SK-N-SH treated with all-trans-retinoic acid at 6 μM for 48 hours (cell line): Measurements from ENCODE around the gene CHTF18.

Source experiments
- ATAC-seq: fragments of 200-7000 bp; cut with Tn5 transposase; 3 replicates; pipeline ENCODE4 v1.9.1; 2020; ENCODE audit warnings: mild to moderate bottlenecking, moderate library complexity
- ARNTL ChIP-seq: fragments of 450-650 bp; formaldehyde crosslinking; IDR thresholded peaks from 2 replicates; pipeline ENCODE4 v1.5.0; 2020; ENCODE audit warnings: low read depth, mild to moderate bottlenecking, moderate library complexity, borderline replicate concordance
- BACH2 ChIP-seq: fragments of 250-450 bp; sonication (Bioruptor Pico); IDR thresholded peaks from 2 replicates; pipeline ENCODE4 v1.9.0; 2021; ENCODE audit warnings: mild to moderate bottlenecking, borderline replicate concordance
- CSDC2 ChIP-seq: fragments of 250-450 bp; sonication (Bioruptor Pico); IDR thresholded peaks from 2 replicates; pipeline ENCODE4 v1.5.0; 2020; ENCODE audit warnings: mild to moderate bottlenecking, moderate library complexity
- ESRRG ChIP-seq: fragments of 250-450 bp; sonication (Bioruptor Pico); IDR thresholded peaks from 2 replicates; pipeline ENCODE4 v1.6.1; 2021; ENCODE audit warnings: mild to moderate bottlenecking
- GLIS3 ChIP-seq: fragments of 250-450 bp; sonication (Bioruptor Pico); IDR thresholded peaks from 2 replicates; pipeline ENCODE4 v1.5.0; 2020; ENCODE audit warnings: mild to moderate bottlenecking, moderate library complexity
- ISL1 ChIP-seq: fragments of 250-450 bp; sonication (Bioruptor Pico); IDR thresholded peaks from 2 replicates; pipeline ENCODE4 v2.1.2; 2022; ENCODE audit warnings: mild to moderate bottlenecking, moderate library complexity
- OSR1 ChIP-seq: fragments of 250-450 bp; sonication (Bioruptor Pico); IDR thresholded peaks from 2 replicates; pipeline ENCODE4 v1.8.0; 2022; ENCODE audit warnings: moderate library complexity, mild to moderate bottlenecking, inconsistent platforms
- POU6F1 ChIP-seq: fragments of 250-450 bp; sonication (Bioruptor Pico); IDR thresholded peaks from 2 replicates; pipeline ENCODE4 v1.8.0; 2021; ENCODE audit warnings: low read depth, mild to moderate bottlenecking, moderate library complexity, borderline replicate concordance
- PPARA ChIP-seq: fragments of 250-450 bp; sonication (Bioruptor Pico); IDR thresholded peaks from 2 replicates; pipeline ENCODE4 v1.5.0; 2020; ENCODE audit warnings: mild to moderate bottlenecking, borderline replicate concordance
- RARB ChIP-seq: fragments of 250-450 bp; sonication (Bioruptor Pico); IDR thresholded peaks from 2 replicates; pipeline ENCODE4 v1.8.0; 2021; ENCODE audit warnings: mild to moderate bottlenecking, moderate library complexity
- SNAI2 ChIP-seq: fragments of 250-450 bp; sonication (Bioruptor Pico); IDR thresholded peaks from 2 replicates; pipeline ENCODE4 v1.5.0; 2020; ENCODE audit warnings: mild to moderate bottlenecking, moderate library complexity
- TCF4 ChIP-seq: fragments of 250-450 bp; sonication (Bioruptor Pico); IDR thresholded peaks from 2 replicates; pipeline ENCODE4 v1.8.0; 2021; ENCODE audit warnings: mild to moderate bottlenecking, moderate library complexity, borderline replicate concordance
- TOX ChIP-seq: fragments of 250-450 bp; sonication (Bioruptor Pico); IDR thresholded peaks from 2 replicates; pipeline ENCODE4 v1.8.0; 2021; ENCODE audit warnings: mild to moderate bottlenecking, moderate library complexity, borderline replicate concordance
- ZC3H10 ChIP-seq: fragments of 250-450 bp; sonication (Bioruptor Pico); IDR thresholded peaks from 2 replicates; pipeline ENCODE4 v1.5.1; 2021; ENCODE audit warnings: mild to moderate bottlenecking, moderate library complexity
- ZFP3 ChIP-seq: fragments of 250-450 bp; sonication (Bioruptor Pico); IDR thresholded peaks from 2 replicates; pipeline ENCODE4 v1.5.0; 2020; ENCODE audit warnings: mild to moderate bottlenecking, moderate library complexity
- ZFP30 ChIP-seq: fragments of 450-650 bp; formaldehyde crosslinking; IDR thresholded peaks from 2 replicates; pipeline ENCODE4 v1.5.0; 2022; ENCODE audit warnings: mild to moderate bottlenecking, moderate library complexity
- ZNF565 ChIP-seq: fragments of 450-650 bp; formaldehyde crosslinking; conservative IDR thresholded peaks from 2 replicates; pipeline ENCODE4 v1.5.0; 2020; ENCODE audit warnings: low read depth, mild to moderate bottlenecking, moderate library complexity
- ZNF70 ChIP-seq: fragments of 450-650 bp; formaldehyde crosslinking; IDR thresholded peaks from 2 replicates; pipeline ENCODE4 v1.5.0; 2020; ENCODE audit warnings: mild to moderate bottlenecking, moderate library complexity
- ZNF8 ChIP-seq: fragments of 450-650 bp; formaldehyde crosslinking; IDR thresholded peaks from 2 replicates; pipeline ENCODE4 v1.5.0; 2020; ENCODE audit warnings: mild to moderate bottlenecking, moderate library complexity
- TF ChIP-seq, protein P1 (sequence below): fragments of 250-450 bp; sonication (Bioruptor Pico); IDR thresholded peaks from 2 replicates; pipeline ENCODE4 v1.5.1; 2021; ENCODE audit warnings: mild to moderate bottlenecking, moderate library complexity
- TF ChIP-seq, protein P2 (sequence below): fragments of 250-450 bp; sonication (Bioruptor Pico); IDR thresholded peaks from 2 replicates; pipeline ENCODE4 v1.5.1; 2020; ENCODE audit warnings: low read depth, mild to moderate bottlenecking, moderate library complexity
- TF ChIP-seq, protein P3 (sequence below): fragments of 250-450 bp; sonication (Bioruptor Pico); IDR thresholded peaks from 2 replicates; pipeline ENCODE4 v1.8.0; 2020; ENCODE audit warnings: mild to moderate bottlenecking, moderate library complexity, borderline replicate concordance

CHTF18 gene

DNA sequence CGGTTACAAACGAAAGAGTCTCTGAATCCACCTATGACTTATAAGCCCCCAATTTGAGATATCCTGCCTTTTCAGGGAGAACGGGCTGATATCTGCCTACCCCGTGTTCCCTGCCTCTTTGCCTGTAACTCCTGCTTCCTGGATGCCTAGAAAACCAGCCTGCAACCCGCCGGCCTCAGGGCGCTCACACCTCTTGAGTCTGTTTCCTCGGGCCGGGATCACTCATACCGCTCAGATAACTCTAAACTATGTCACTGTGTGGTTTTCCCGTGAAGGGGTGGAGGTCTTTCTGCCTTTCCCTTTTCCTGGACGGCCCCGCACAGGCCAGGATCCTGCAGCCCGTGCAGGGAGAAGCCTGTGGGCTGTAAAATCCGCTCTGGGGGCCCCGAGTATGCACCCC is 10.6 kb upstream of the CHTF18 start:
- TF ChIP-seq, protein P1, sequence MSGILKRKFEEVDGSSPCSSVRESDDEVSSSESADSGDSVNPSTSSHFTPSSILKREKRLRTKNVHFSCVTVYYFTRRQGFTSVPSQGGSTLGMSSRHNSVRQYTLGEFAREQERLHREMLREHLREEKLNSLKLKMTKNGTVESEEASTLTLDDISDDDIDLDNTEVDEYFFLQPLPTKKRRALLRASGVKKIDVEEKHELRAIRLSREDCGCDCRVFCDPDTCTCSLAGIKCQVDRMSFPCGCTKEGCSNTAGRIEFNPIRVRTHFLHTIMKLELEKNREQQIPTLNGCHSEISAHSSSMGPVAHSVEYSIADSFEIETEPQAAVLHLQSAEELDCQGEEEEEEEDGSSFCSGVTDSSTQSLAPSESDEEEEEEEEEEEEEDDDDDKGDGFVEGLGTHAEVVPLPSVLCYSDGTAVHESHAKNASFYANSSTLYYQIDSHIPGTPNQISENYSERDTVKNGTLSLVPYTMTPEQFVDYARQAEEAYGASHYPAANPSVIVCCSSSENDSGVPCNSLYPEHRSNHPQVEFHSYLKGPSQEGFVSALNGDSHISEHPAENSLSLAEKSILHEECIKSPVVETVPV (CRISPR knock-in tag), result no peak
- TF ChIP-seq ZNF70 (CRISPR knock-in tag) (no peak), ZC3H10 (no peak), ESRRG (CRISPR knock-in tag) (no peak), BACH2 (CRISPR knock-in tag) (no peak), CSDC2 (CRISPR knock-in tag) (no peak), ZFP30 (no peak), TCF4 (CRISPR knock-in tag) (no peak), ZNF8 (no peak), PPARA (CRISPR knock-in tag) (no peak), ZNF565 (CRISPR knock-in tag) (no peak), POU6F1 (no peak), RARB (CRISPR knock-in tag) (no peak), ISL1 (CRISPR knock-in tag) (no peak), SNAI2 (CRISPR knock-in tag) (no peak), ARNTL (CRISPR knock-in tag) (no peak), TOX (CRISPR knock-in tag) (no peak)
- TF ChIP-seq, protein P2, sequence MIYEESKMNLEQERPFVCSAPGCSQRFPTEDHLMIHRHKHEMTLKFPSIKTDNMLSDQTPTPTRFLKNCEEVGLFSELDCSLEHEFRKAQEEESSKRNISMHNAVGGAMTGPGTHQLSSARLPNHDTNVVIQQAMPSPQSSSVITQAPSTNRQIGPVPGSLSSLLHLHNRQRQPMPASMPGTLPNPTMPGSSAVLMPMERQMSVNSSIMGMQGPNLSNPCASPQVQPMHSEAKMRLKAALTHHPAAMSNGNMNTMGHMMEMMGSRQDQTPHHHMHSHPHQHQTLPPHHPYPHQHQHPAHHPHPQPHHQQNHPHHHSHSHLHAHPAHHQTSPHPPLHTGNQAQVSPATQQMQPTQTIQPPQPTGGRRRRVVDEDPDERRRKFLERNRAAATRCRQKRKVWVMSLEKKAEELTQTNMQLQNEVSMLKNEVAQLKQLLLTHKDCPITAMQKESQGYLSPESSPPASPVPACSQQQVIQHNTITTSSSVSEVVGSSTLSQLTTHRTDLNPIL (CRISPR knock-in tag), result no peak

GRCh38 chr16:778447-778846 is 10.0 kb upstream of the CHTF18 start:
- no peak for ATAC-seq
- no peak for TF ChIP-seq ZFP3 (CRISPR knock-in tag)
- TF ChIP-seq, protein P1 (CRISPR knock-in tag), result no peak
- TF ChIP-seq, protein P3, sequence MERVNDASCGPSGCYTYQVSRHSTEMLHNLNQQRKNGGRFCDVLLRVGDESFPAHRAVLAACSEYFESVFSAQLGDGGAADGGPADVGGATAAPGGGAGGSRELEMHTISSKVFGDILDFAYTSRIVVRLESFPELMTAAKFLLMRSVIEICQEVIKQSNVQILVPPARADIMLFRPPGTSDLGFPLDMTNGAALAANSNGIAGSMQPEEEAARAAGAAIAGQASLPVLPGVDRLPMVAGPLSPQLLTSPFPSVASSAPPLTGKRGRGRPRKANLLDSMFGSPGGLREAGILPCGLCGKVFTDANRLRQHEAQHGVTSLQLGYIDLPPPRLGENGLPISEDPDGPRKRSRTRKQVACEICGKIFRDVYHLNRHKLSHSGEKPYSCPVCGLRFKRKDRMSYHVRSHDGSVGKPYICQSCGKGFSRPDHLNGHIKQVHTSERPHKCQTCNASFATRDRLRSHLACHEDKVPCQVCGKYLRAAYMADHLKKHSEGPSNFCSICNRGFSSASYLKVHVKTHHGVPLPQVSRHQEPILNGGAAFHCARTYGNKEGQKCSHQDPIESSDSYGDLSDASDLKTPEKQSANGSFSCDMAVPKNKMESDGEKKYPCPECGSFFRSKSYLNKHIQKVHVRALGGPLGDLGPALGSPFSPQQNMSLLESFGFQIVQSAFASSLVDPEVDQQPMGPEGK (CRISPR knock-in tag), result no peak
- TF ChIP-seq PPARA (CRISPR knock-in tag), result no peak
- no peak for TF ChIP-seq ARNTL (CRISPR knock-in tag)
- TF ChIP-seq ZNF8, result no peak
- TF ChIP-seq ISL1 (CRISPR knock-in tag), result no peak
- TF ChIP-seq GLIS3, result no peak
- no peak for TF ChIP-seq OSR1
- TF ChIP-seq, protein P2 (CRISPR knock-in tag), result no peak
- no peak for TF ChIP-seq ESRRG (CRISPR knock-in tag)

More for the DNA sequence above, 10.6 kb upstream of the CHTF18 start:
- peak; percentile 4; the same call in 1 of the 3 replicates for ATAC-seq
